ENCODE results near the gene ERN1. TPM values are rescaled to one million over a fixed set of nuclear protein-coding genes. Genes with fewer than 3 reads are reported as not detected.

The ERN1 gene
- total RNA-seq, 1 experiment from 2014 or later = 13.5 TPM

GRCh38 chr17:64003526-64004121, 126.3 kb downstream of the ERN1 start:
- H3K4me1 ChIP-seq (ENCODE audit: insufficient read depth, low read length) = peaks cover 33% of the 10 kb centered on the region
- no peak overlapping the region for H3K4me3 ChIP-seq (ENCODE audit: low read length)
- intact Hi-C loops (cut with micrococcal nuclease) = no loop called here
- ATAC-seq (no peak), DNase-seq (no peak)
- ChIA-PET POLR2A (ENCODE audit: unreplicated experiment) (no interaction called here), CTCF (no interaction called here)
- no peaks in the 10 kb centered on the region for H3K79me2 ChIP-seq (ENCODE audit: low read length)
- H3K9me3 ChIP-seq (ENCODE audit: low read length) = no peaks in the 10 kb centered on the region
- H3F3A ChIP-seq (ENCODE audit: low read length, unreplicated experiment) = no peaks in the 10 kb centered on the region
- H2AFZ ChIP-seq (ENCODE audit: low read length) = no peak overlapping the region
- H3K27ac ChIP-seq (ENCODE audit: low read length) = no peak overlapping the region
- no peak overlapping the region for H3K4me2 ChIP-seq (ENCODE audit: low read length)
- no TSS peak for BruUV-seq (replicated peaks)
- TF ChIP-seq EZH2phosphoT487 (IDR thresholded peaks at IDR 0.05; ENCODE audit: borderline replicate concordance, low read length) (no peak), CTCF (conservative IDR thresholded peaks at IDR 0.05; ENCODE audit: low read depth, low read length) (no peak), EZH2 (IDR thresholded peaks at IDR 0.05; ENCODE audit: low read length, unreplicated experiment) (no peak)
- no peaks in the 10 kb centered on the region for H3K9me2 ChIP-seq (replicated peaks; ENCODE audit: low read length)
- H3K9ac ChIP-seq (ENCODE audit: low read length) = no peak overlapping the region
- H3K27me3 ChIP-seq (ENCODE audit: low read length) = no peaks in the 10 kb centered on the region
- H3K36me3 ChIP-seq (ENCODE audit: low read depth, low read length) = no peaks in the 10 kb centered on the region
- H4K20me1 ChIP-seq (ENCODE audit: low read length) = no peaks in the 10 kb centered on the region

DNA sequence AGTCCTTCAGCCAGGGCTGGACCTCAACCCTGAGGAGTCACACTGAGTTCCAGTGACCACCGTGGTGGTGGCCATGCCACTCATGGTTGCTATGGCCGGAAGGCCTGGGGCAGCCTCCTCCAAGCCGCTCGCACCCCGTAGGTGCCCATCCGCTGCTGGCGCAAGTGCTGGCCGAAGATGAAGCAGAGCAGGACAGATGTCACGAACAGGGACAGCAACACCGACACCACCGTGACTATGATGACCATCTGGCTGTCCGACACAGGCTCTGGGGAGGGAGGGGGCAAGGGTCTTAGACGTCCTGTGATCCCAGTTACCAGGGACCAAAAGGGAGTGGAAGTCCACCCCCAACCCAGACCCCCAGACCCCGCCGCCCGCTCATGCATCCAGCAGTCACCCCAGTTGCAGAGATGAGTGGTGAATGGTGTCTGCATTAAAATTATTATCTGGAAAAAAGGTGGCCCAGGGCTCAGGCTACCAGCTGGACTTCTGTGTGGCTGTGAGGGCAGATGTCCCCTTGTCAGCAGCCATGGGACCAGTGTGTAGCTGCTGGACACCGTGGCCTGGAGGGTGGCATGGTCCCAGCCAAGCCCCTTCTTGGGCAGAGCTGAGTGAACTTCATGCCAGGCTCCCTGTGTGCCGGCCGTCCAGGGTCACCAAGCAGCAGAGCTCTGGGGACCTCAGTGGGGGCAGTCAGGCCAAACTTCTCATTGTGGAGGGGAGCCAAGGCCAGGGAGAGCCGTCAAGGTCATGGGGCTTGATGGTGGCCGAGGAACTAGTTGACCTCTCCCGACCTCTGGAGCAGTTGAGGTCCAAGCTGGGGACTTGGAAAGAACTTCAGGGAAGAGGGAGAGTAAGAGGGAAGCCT, 127.1 kb downstream of the ERN1 start:
- no TSS peak for BruUV-seq (replicated peaks)
- ChIA-PET CTCF (no interaction called here), POLR2A (ENCODE audit: unreplicated experiment) (no interaction called here)
- peaks cover 26% of the 10 kb centered on the region for H3K4me1 ChIP-seq (ENCODE audit: insufficient read depth, low read length)
- ATAC-seq = no peak
- DNase-seq = no peak
- H3K4me2 ChIP-seq (ENCODE audit: low read length) = no peak overlapping the region
- intact Hi-C loops (cut with micrococcal nuclease) = no loop called here
- H3K9me2 ChIP-seq (replicated peaks; ENCODE audit: low read length) = no peaks in the 10 kb centered on the region
- no peaks in the 10 kb centered on the region for H3K79me2 ChIP-seq (ENCODE audit: low read length)
- no peaks in the 10 kb centered on the region for H3K9me3 ChIP-seq (ENCODE audit: low read length)
- H3K27me3 ChIP-seq (ENCODE audit: low read length) = no peaks in the 10 kb centered on the region
- TF ChIP-seq EZH2 (IDR thresholded peaks at IDR 0.05; ENCODE audit: low read length, unreplicated experiment) (no peak), CTCF (conservative IDR thresholded peaks at IDR 0.05; ENCODE audit: low read depth, low read length) (no peak), EZH2phosphoT487 (IDR thresholded peaks at IDR 0.05; ENCODE audit: borderline replicate concordance, low read length) (no peak)
- no peaks in the 10 kb centered on the region for H4K20me1 ChIP-seq (ENCODE audit: low read length)
- no peaks in the 10 kb centered on the region for H3K36me3 ChIP-seq (ENCODE audit: low read depth, low read length)
- H3F3A ChIP-seq (ENCODE audit: low read length, unreplicated experiment) = no peaks in the 10 kb centered on the region
- no peak overlapping the region for H3K9ac ChIP-seq (ENCODE audit: low read length)
- no peak overlapping the region for H3K4me3 ChIP-seq (ENCODE audit: low read length)
- H3K27ac ChIP-seq (ENCODE audit: low read length) = no peak overlapping the region
- no peak overlapping the region for H2AFZ ChIP-seq (ENCODE audit: low read length)

All from PC-3 (cell line).